Measurements from ENCODE around the gene NKD1. TPM values are rescaled to one million over a fixed set of nuclear protein-coding genes. Genes with fewer than 3 reads are reported as not detected.

Gene NKD1
- total RNA-seq, 6 donors from 2014 or later: 9.9 to 59.7 (median 21.4) TPM

DNA sequence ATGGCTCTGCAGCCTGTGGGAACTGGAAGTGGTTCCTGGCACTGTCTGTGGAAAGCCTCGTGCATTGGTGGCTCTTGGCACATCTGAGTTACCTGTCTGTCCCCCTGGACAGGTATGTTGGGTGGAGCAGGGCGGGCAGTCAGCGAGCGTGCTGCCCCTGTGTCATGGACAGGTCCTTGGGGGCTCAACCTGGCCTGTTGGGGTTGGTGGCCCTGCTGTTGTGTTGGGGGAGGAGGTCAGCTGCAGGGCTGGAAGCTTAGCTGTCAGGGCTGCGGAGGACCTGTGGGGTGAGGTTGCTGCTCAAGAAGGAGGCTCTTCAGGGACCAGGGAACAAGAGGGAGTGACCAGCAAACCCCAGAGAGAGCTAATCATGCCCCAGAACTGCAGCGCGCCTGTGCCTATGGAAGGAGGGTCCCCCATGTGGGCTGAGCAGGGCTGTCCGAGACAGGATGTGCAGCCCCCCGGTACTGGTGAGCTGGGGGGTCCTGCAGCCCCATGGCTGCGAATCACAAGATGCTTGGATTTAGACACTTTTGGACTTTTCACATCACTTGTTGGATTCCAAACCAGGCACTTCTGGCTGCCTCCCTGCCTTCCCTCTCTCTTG lies 7.2 kb downstream of the NKD1 start:
- Histone ChIP-seq H3K36me3 (peaks cover 0 to 4% (median 0%) of the 10 kb centered on the region in 4 donors), H3K4me1 (peaks cover 0 to 6% (median 3%) of the 10 kb centered on the region in 4 donors), H3K27me3 (no peaks in the 10 kb centered on the region), H3K9me3 (no peaks in the 10 kb centered on the region), H3K27ac (peak overlapping the region; percentile 24 to 72 (median 59)), H3K4me3 (no peak overlapping the region)
- WGBS, 2 donors: 88% methylated on average over 4 to 10 of the region's 10 CpGs
- DNase-seq: no peak
- peak; percentile 13 to 19 for ATAC-seq (ENCODE audit: low FRiP score in 2 of 2)
- TF ChIP-seq POLR2AphosphoS5 (IDR thresholded peaks at IDR 0.05) (no peak), POLR2A (IDR thresholded peaks at IDR 0.05) (no peak), EP300 (IDR thresholded peaks at IDR 0.05) (no peak)
- TF ChIP-seq, protein P1, sequence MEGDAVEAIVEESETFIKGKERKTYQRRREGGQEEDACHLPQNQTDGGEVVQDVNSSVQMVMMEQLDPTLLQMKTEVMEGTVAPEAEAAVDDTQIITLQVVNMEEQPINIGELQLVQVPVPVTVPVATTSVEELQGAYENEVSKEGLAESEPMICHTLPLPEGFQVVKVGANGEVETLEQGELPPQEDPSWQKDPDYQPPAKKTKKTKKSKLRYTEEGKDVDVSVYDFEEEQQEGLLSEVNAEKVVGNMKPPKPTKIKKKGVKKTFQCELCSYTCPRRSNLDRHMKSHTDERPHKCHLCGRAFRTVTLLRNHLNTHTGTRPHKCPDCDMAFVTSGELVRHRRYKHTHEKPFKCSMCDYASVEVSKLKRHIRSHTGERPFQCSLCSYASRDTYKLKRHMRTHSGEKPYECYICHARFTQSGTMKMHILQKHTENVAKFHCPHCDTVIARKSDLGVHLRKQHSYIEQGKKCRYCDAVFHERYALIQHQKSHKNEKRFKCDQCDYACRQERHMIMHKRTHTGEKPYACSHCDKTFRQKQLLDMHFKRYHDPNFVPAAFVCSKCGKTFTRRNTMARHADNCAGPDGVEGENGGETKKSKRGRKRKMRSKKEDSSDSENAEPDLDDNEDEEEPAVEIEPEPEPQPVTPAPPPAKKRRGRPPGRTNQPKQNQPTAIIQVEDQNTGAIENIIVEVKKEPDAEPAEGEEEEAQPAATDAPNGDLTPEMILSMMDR (IDR thresholded peaks at IDR 0.05): no peak

- H3K27me3 ChIP-seq: no peaks in the 10 kb centered on the region
- TF ChIP-seq POLR2A (IDR thresholded peaks at IDR 0.05) (no peak), EP300 (IDR thresholded peaks at IDR 0.05) (no peak), POLR2AphosphoS5 (IDR thresholded peaks at IDR 0.05) (no peak)
- TF ChIP-seq, protein P1 (IDR thresholded peaks at IDR 0.05): no peak
- WGBS, 2 donors: 79 to 81% methylated on average over 11 to 18 of the region's 18 CpGs
- H3K27ac ChIP-seq: peak overlapping the region; percentile 32 to 72 (median 64)
- peaks cover 0 to 7% (median 0%) of the 10 kb centered on the region in 4 donors for H3K36me3 ChIP-seq
- H3K4me1 ChIP-seq: peaks cover 0 to 6% (median 3%) of the 10 kb centered on the region in 4 donors
- no peak overlapping the region for H3K4me3 ChIP-seq
- no peaks in the 10 kb centered on the region for H3K9me3 ChIP-seq
- ATAC-seq (ENCODE audit: low FRiP score in 2 of 2) (no peak), DNase-seq (peak in 1 of 2 donors; percentile 64)
Observed at GRCh38 chr16:50555952-50556673, 7.9 kb downstream of the NKD1 start.

DNA sequence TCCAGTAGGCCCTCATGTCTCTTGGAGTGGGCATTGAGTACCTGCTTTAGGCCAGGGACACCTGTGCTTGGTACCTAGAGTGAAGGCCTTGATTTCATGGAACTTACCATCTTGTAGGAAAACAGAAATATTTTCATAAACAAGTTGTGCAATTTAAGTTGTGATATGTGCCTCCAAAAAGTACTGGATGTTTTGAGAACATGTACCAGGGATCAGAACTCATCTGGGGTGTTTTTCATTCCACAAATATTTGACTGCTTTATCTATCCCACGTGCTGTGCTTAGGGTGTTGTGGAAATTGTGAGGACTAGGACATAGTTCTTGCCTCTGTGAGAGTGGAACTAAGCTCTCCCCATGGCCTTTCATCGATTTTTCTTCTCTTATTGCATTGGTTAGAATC lies 8.8 kb downstream of the NKD1 start:
- Histone ChIP-seq H3K4me1 (peaks cover 0 to 6% (median 3%) of the 10 kb centered on the region in 4 donors), H3K36me3 (peaks cover 0 to 8% (median 0%) of the 10 kb centered on the region in 4 donors), H3K4me3 (no peak overlapping the region), H3K27ac (peak overlapping the region in 3 of 4 donors; percentile 62 to 72 (median 65)), H3K9me3 (peaks cover 0 to 3% (median 0%) of the 10 kb centered on the region in 4 donors), H3K27me3 (no peaks in the 10 kb centered on the region)
- DNase-seq (no peak), ATAC-seq (ENCODE audit: low FRiP score in 2 of 2) (no peak)
- TF ChIP-seq POLR2AphosphoS5 (IDR thresholded peaks at IDR 0.05): no peak
- peak in 1 of 4 donors; percentile 35 for TF ChIP-seq EP300 (IDR thresholded peaks at IDR 0.05)
- 69 to 80% methylated on average over 2 of the region's 2 CpGs for WGBS, 2 donors

GRCh38 chr16:50558913-50559312 lies 10.7 kb downstream of the NKD1 start:
- TF ChIP-seq, protein P1 (IDR thresholded peaks at IDR 0.05): no peak
- no peak for TF ChIP-seq EP300 (IDR thresholded peaks at IDR 0.05)
- no peak for TF ChIP-seq POLR2A (IDR thresholded peaks at IDR 0.05)
- no peak for TF ChIP-seq POLR2AphosphoS5 (IDR thresholded peaks at IDR 0.05)
- 65 to 90% methylated on average over 1 of the region's 1 CpG for WGBS, 2 donors

GRCh38 chr16:50559342-50559741 lies 11.1 kb downstream of the NKD1 start:
- 92 to 96% methylated on average over 6 of the region's 6 CpGs for WGBS, 2 donors
- TF ChIP-seq POLR2AphosphoS5 (IDR thresholded peaks at IDR 0.05) (no peak), POLR2A (IDR thresholded peaks at IDR 0.05) (no peak), EP300 (IDR thresholded peaks at IDR 0.05) (no peak)
- TF ChIP-seq, protein P1 (IDR thresholded peaks at IDR 0.05): no peak

More at GRCh38 chr16:50558913-50559312, 10.7 kb downstream of the NKD1 start:
- peaks cover 0 to 5% (median 2%) of the 10 kb centered on the region in 4 donors for H3K4me1 ChIP-seq
- no peak overlapping the region for H3K27ac ChIP-seq
- ATAC-seq (ENCODE audit: low FRiP score in 2 of 2) (no peak), DNase-seq (no peak)
- H3K9me3 ChIP-seq: peaks cover 0 to 3% (median 0%) of the 10 kb centered on the region in 4 donors
- H3K4me3 ChIP-seq: no peak overlapping the region
- H3K36me3 ChIP-seq: peaks cover 0 to 8% (median 0%) of the 10 kb centered on the region in 4 donors
- H3K27me3 ChIP-seq: no peaks in the 10 kb centered on the region

More at GRCh38 chr16:50559342-50559741, 11.1 kb downstream of the NKD1 start:
- no peak overlapping the region for H3K27ac ChIP-seq
- peaks cover 0 to 5% (median 2%) of the 10 kb centered on the region in 4 donors for H3K4me1 ChIP-seq
- ATAC-seq (ENCODE audit: low FRiP score in 2 of 2) (no peak), DNase-seq (no peak)
- no peak overlapping the region for H3K4me3 ChIP-seq
- H3K9me3 ChIP-seq: peaks cover 0 to 3% (median 0%) of the 10 kb centered on the region in 4 donors
- H3K36me3 ChIP-seq: peaks cover 0 to 8% (median 0%) of the 10 kb centered on the region in 4 donors
- H3K27me3 ChIP-seq: no peaks in the 10 kb centered on the region
